Measurements from ENCODE around the gene ARRDC2. TPM values are rescaled to one million over a fixed set of nuclear protein-coding genes. Genes with fewer than 3 reads are reported as not detected.

Gene ARRDC2
- total and polyA plus RNA-seq, 2 of the 13 experiments (the other 11 are each of a cell fraction or from before 2014, with no cell fraction given): 2.1 to 3.4 TPM

DNA sequence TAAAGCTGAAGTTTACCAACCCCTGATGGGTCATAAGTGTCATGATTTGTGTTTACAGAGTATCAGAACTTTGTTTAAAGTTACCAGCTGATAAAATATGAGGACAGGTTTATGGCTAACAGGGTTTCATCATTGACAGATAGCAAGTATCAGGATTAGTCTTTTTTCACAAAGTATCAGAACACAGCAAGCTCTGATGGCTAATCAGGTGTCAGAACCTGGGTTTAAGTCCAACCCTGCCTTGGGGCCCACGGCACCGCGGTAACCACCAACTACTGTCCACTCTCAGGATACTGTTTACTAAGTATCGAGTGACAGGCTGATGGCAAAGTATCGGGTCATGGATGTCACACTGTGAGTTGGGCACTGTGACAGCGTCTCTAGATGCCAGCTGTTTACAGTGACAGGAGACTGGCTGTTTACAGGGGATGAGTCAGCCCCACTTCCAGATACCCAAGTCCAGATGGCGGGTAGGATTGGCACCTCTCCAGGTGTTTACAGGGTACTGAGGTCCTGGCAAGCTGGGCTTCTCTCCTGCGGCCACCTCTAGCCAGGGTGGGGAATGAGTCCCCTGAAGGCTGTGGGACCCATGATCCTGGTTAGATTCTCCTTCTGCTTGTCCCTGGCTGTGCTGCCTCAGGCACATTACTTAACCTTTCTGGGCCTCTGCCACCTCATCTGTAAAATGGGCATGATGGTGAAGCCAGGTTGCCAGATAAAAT, 21.8 kb downstream of the ARRDC2 start (continued):
- TF ChIP-seq ZNF3 (CRISPR knock-in tag; IDR thresholded peaks at IDR 0.05): peak; percentile 80; the same call in 1 of the 2 replicates
- TF ChIP-seq, protein P1, sequence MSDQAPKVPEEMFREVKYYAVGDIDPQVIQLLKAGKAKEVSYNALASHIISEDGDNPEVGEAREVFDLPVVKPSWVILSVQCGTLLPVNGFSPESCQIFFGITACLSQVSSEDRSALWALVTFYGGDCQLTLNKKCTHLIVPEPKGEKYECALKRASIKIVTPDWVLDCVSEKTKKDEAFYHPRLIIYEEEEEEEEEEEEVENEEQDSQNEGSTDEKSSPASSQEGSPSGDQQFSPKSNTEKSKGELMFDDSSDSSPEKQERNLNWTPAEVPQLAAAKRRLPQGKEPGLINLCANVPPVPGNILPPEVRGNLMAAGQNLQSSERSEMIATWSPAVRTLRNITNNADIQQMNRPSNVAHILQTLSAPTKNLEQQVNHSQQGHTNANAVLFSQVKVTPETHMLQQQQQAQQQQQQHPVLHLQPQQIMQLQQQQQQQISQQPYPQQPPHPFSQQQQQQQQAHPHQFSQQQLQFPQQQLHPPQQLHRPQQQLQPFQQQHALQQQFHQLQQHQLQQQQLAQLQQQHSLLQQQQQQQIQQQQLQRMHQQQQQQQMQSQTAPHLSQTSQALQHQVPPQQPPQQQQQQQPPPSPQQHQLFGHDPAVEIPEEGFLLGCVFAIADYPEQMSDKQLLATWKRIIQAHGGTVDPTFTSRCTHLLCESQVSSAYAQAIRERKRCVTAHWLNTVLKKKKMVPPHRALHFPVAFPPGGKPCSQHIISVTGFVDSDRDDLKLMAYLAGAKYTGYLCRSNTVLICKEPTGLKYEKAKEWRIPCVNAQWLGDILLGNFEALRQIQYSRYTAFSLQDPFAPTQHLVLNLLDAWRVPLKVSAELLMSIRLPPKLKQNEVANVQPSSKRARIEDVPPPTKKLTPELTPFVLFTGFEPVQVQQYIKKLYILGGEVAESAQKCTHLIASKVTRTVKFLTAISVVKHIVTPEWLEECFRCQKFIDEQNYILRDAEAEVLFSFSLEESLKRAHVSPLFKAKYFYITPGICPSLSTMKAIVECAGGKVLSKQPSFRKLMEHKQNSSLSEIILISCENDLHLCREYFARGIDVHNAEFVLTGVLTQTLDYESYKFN (CRISPR knock-in tag; conservative IDR thresholded peaks at IDR 0.05): peak; percentile 74
- TF ChIP-seq ZNF7 (CRISPR knock-in tag; IDR thresholded peaks at IDR 0.05): no peak
- TF ChIP-seq, protein P2, sequence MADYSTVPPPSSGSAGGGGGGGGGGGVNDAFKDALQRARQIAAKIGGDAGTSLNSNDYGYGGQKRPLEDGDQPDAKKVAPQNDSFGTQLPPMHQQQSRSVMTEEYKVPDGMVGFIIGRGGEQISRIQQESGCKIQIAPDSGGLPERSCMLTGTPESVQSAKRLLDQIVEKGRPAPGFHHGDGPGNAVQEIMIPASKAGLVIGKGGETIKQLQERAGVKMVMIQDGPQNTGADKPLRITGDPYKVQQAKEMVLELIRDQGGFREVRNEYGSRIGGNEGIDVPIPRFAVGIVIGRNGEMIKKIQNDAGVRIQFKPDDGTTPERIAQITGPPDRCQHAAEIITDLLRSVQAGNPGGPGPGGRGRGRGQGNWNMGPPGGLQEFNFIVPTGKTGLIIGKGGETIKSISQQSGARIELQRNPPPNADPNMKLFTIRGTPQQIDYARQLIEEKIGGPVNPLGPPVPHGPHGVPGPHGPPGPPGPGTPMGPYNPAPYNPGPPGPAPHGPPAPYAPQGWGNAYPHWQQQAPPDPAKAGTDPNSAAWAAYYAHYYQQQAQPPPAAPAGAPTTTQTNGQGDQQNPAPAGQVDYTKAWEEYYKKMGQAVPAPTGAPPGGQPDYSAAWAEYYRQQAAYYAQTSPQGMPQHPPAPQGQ (CRISPR knock-in tag; IDR thresholded peaks at IDR 0.05; ENCODE audit: borderline replicate concordance): no peak
- peak in 1 of 2 experiments; percentile 43; a peak in 1 of 4 replicates for TF ChIP-seq NR2F1 (CRISPR knock-in tag; IDR thresholded peaks at IDR 0.05)
- TF ChIP-seq FOXP1 (IDR thresholded peaks at IDR 0.05): peak; percentile 94
- peak; percentile 98 for TF ChIP-seq FOXP1 (CRISPR knock-in tag; IDR thresholded peaks at IDR 0.05)
- peak; percentile 79 for TF ChIP-seq FOXO1 (CRISPR knock-in tag; IDR thresholded peaks at IDR 0.05)
- peak; percentile 43; the same call in 1 of the 2 replicates for TF ChIP-seq HMG20A (CRISPR knock-in tag; IDR thresholded peaks at IDR 0.05; ENCODE audit: borderline replicate concordance)
- peak; percentile 50; the same call in 1 of the 2 replicates for TF ChIP-seq KAT8 (CRISPR knock-in tag; IDR thresholded peaks at IDR 0.05)
- no peak for TF ChIP-seq MYNN (CRISPR knock-in tag; IDR thresholded peaks at IDR 0.05; ENCODE audit: low read depth)
- TF ChIP-seq ZKSCAN8 (CRISPR knock-in tag; IDR thresholded peaks at IDR 0.05; ENCODE audit: borderline replicate concordance): peak; percentile 98
- no peak for TF ChIP-seq CAMTA2 (CRISPR knock-in tag; IDR thresholded peaks at IDR 0.05; ENCODE audit: borderline replicate concordance)
- TF ChIP-seq, protein P3, sequence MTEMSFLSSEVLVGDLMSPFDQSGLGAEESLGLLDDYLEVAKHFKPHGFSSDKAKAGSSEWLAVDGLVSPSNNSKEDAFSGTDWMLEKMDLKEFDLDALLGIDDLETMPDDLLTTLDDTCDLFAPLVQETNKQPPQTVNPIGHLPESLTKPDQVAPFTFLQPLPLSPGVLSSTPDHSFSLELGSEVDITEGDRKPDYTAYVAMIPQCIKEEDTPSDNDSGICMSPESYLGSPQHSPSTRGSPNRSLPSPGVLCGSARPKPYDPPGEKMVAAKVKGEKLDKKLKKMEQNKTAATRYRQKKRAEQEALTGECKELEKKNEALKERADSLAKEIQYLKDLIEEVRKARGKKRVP (CRISPR knock-in tag; IDR thresholded peaks at IDR 0.05): peak in 1 of 2 experiments; percentile 63; a peak in 2 of 4 replicates
- TF ChIP-seq ZNF644 (CRISPR knock-in tag; IDR thresholded peaks at IDR 0.05; ENCODE audit: low read depth): 0 out of 2 replicates have a peak, but pooled peaks have one; percentile 26
- no peak for TF ChIP-seq NAIF1 (CRISPR knock-in tag; IDR thresholded peaks at IDR 0.05; ENCODE audit: borderline replicate concordance)
- TF ChIP-seq RCOR2 (CRISPR knock-in tag; IDR thresholded peaks at IDR 0.05): 0 out of 2 replicates have a peak, but pooled peaks have one; percentile 9
- peak; percentile 93 for TF ChIP-seq ZNF768 (CRISPR knock-in tag; IDR thresholded peaks at IDR 0.05)
- TF ChIP-seq HHEX (CRISPR knock-in tag; IDR thresholded peaks at IDR 0.05): peak; percentile 46; the same call in 1 of the 2 replicates
- no peak for TF ChIP-seq STAT5B (CRISPR knock-in tag; IDR thresholded peaks at IDR 0.05)
- TF ChIP-seq, protein P4, sequence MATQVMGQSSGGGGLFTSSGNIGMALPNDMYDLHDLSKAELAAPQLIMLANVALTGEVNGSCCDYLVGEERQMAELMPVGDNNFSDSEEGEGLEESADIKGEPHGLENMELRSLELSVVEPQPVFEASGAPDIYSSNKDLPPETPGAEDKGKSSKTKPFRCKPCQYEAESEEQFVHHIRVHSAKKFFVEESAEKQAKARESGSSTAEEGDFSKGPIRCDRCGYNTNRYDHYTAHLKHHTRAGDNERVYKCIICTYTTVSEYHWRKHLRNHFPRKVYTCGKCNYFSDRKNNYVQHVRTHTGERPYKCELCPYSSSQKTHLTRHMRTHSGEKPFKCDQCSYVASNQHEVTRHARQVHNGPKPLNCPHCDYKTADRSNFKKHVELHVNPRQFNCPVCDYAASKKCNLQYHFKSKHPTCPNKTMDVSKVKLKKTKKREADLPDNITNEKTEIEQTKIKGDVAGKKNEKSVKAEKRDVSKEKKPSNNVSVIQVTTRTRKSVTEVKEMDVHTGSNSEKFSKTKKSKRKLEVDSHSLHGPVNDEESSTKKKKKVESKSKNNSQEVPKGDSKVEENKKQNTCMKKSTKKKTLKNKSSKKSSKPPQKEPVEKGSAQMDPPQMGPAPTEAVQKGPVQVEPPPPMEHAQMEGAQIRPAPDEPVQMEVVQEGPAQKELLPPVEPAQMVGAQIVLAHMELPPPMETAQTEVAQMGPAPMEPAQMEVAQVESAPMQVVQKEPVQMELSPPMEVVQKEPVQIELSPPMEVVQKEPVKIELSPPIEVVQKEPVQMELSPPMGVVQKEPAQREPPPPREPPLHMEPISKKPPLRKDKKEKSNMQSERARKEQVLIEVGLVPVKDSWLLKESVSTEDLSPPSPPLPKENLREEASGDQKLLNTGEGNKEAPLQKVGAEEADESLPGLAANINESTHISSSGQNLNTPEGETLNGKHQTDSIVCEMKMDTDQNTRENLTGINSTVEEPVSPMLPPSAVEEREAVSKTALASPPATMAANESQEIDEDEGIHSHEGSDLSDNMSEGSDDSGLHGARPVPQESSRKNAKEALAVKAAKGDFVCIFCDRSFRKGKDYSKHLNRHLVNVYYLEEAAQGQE (IDR thresholded peaks at IDR 0.05; ENCODE audit: borderline replicate concordance in 1 of 2, low read depth in 1 of 2, low read length in 2 of 2): no peak
